Measurements from ENCODE around the gene NOC4L.

Gene NOC4L

DNA sequence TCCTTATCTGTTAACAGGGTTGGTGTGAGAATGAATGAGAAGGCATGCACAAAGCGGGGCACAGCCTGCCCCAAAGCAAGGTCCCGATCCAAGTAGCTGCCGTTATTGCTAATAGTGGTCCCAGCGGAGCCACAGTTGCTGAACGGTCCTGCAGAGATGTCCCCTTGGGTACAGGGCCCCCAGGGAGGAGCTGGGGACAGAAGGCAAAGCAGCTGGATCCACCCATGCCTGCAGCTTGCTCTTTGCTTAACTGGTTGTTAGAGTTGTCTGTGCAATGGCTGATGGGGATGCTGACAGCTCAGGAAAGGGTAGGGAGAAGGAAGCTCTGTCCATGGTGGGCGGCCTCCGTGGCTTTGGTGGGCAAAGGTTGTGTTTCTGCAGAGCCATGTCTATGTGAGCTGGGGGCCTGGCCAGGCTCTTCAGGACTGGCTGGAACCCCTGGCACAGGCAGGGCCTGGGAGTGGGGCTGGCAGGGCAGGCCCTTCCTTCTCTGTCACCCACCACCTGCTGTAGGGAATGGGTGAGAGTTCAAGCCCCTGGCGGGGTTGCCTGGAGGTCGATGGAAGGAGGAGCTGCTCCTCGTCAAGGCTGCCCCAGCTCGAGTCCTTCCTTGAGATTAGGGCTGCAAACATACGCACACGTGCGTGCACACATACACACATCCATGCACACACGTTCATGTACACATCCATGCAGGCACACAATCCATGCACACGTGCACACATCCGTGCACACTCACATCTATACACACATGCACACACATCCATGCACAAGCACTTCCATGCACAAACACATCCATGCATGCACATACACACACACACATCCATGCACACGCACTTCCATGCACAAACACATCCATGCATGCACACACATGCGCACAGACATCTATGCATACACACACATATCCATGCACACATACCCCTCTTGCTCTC lies 35.4 kb downstream of the NOC4L start:
- H3K4me1 ChIP-seq (ENCODE audit: control insufficient read depth, insufficient read depth, low read length): peaks cover 5% of the 10 kb centered on the region; the same call in 1 of the 2 replicates
- H3K27me3 ChIP-seq (ENCODE audit: control insufficient read depth, insufficient read depth, low read length): peaks cover 80% of the 10 kb centered on the region
- H3K27ac ChIP-seq (ENCODE audit: low read depth, low read length): no peak overlapping the region
- H3K9ac ChIP-seq (ENCODE audit: low read length): no peak overlapping the region
- no peaks in the 10 kb centered on the region for H3K36me3 ChIP-seq (ENCODE audit: control insufficient read depth, insufficient read depth, low read length)
- H3K9me3 ChIP-seq (ENCODE audit: control insufficient read depth, insufficient read depth, low read depth, low read length): no peaks in the 10 kb centered on the region
- H3K4me3 ChIP-seq (ENCODE audit: low read depth, low read length): no peak overlapping the region

DNA sequence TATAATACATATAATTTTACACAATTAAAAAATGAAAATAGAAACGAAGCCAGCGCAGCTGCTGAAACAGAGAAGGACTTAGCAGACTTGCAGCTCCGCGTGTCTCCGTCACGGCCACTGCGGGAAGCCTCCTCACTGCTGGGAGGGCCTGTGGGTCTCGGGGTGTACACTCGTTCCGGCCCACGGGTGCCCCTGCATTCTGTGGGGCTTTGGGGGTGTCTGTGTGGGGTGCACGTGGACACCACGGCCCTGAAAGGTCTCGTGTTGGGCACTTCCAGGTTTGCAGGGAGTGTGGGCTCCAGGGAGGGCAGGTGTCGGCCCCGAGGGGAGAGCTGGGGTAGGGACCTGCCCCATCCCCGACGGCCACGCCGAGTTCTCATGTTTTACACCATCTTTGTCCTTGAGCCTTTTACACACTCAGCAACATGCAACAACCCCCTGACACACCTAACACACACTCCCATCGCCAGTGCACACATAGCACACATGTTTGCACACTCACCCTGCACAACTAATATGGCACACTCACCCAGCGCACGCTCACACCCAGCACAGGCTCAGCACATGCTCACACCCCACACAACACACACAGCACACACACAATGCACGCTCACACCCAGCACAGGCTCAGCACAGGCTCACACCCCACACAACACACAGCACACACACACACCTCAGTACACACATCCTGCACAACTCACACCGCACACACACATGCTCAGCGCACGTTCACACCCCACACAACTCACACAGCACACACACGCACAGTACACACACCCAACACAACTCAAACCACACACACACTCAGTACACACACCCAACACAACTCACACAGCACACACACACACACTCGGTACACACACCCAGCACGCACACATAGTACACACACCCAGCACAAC lies 36.6 kb downstream of the NOC4L start:
- no peak overlapping the region for H3K9ac ChIP-seq (ENCODE audit: low read length)
- no peak overlapping the region for H3K4me3 ChIP-seq (ENCODE audit: low read depth, low read length)
- H3K36me3 ChIP-seq (ENCODE audit: control insufficient read depth, insufficient read depth, low read length): no peaks in the 10 kb centered on the region
- H3K27me3 ChIP-seq (ENCODE audit: control insufficient read depth, insufficient read depth, low read length): peaks cover 84% of the 10 kb centered on the region
- H3K4me1 ChIP-seq (ENCODE audit: control insufficient read depth, insufficient read depth, low read length): peaks cover 5% of the 10 kb centered on the region; the same call in 1 of the 2 replicates
- H3K9me3 ChIP-seq (ENCODE audit: control insufficient read depth, insufficient read depth, low read depth, low read length): no peaks in the 10 kb centered on the region
- no peak overlapping the region for H3K27ac ChIP-seq (ENCODE audit: low read depth, low read length)

DNA sequence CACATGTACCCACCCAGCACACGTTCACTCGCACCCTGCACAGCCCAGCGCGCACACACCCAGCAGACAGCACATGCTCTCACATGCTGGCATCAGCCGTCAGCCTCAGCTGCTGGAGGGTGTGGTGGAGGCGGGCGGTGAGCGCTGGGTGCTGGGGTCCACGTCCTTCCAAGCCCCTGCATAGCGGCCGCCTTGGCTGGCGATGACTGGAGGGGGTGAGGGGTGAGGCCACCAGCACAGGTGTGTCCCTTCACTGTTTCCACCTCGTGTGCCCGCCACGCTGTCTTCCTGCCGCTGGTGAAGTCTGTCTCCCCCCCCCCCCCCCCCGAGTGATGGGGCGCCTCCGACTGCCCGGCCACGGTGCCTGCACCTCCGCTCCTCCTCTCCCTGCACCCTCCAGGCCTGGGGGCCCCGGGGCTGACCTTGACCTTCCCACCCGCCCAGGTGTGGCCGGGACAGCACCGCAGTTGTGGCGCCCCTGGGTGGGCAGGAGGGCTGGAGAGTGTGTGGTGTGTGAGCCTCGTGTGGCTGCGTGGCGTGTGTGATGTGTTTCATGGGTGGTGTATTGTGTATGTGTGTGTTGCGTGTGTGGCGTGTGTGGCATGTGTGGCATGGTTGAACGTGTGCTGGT lies 37.4 kb downstream of the NOC4L start:
- H3K36me3 ChIP-seq (ENCODE audit: control insufficient read depth, insufficient read depth, low read length): no peaks in the 10 kb centered on the region
- H3K27ac ChIP-seq (ENCODE audit: low read depth, low read length): no peak overlapping the region
- H3K27me3 ChIP-seq (ENCODE audit: control insufficient read depth, insufficient read depth, low read length): peaks cover 91% of the 10 kb centered on the region
- peaks cover 5% of the 10 kb centered on the region; the same call in 1 of the 2 replicates for H3K4me1 ChIP-seq (ENCODE audit: control insufficient read depth, insufficient read depth, low read length)
- H3K9ac ChIP-seq (ENCODE audit: low read length): no peak overlapping the region
- H3K9me3 ChIP-seq (ENCODE audit: control insufficient read depth, insufficient read depth, low read depth, low read length): no peaks in the 10 kb centered on the region
- no peak overlapping the region for H3K4me3 ChIP-seq (ENCODE audit: low read depth, low read length)

DNA sequence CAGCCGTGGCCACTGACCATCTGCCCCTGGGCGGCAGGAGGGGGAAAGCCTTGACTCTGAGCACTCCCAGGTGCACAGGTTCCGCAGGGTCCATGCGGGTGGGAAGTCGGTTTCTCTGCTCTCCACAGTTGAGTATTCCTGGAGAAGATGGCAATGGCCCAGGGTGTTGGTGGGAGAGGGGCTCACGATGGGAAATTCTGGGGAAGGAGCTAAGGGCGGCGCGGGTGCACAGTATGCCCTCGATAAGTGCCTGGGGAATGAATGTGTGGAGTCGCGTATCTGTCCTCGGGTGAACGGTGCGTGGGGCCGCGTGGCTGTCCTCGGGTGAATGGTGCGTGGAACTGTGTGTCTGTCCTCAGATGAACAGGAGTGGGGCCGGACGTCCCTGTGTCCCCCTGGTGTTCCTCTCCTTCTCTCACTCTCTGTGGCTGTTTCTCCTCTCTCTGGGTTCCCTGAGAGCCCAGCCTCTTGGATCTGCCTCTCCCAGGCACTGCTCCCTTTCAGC lies 38.0 kb downstream of the NOC4L start:
- H3K9ac ChIP-seq (ENCODE audit: low read length): no peak overlapping the region
- peaks cover 5% of the 10 kb centered on the region; the same call in 1 of the 2 replicates for H3K4me1 ChIP-seq (ENCODE audit: control insufficient read depth, insufficient read depth, low read length)
- no peaks in the 10 kb centered on the region for H3K36me3 ChIP-seq (ENCODE audit: control insufficient read depth, insufficient read depth, low read length)

DNA sequence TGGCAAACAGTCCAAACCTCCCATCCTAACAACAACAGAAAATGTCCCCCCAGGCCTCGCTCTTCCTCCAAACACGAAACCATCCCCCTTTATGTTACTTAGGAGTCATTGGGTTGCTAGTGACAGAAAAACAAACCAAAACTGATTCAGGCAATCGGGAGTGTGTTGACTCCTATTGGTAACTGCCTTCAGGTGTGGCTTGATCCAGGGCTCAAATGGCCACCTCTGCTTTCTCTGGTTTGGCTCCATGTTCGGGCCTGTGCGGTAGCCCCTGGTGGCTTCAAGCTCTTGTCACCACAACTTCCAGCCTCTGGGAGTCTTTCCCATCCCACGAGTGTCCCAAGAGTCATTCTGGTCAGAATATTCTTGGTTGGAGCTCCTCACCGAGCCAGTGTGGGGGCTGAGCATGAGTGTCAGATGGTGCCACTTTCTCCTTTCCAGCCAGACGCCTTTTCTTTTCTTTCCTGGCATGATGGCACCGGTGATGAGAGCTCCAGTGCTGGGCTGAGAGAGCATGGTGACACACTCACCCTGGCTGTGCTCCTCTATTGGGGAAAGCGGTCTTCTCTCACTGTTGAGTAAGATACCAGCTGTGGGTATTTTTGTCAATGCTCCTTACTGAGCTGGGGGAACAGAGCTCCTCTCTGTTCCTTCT lies 38.6 kb downstream of the NOC4L start:
- H3K27me3 ChIP-seq (ENCODE audit: control insufficient read depth, insufficient read depth, low read length): peaks cover 95% of the 10 kb centered on the region
- no peaks in the 10 kb centered on the region for H3K36me3 ChIP-seq (ENCODE audit: control insufficient read depth, insufficient read depth, low read length)
- peaks cover 5% of the 10 kb centered on the region; the same call in 1 of the 2 replicates for H3K4me1 ChIP-seq (ENCODE audit: control insufficient read depth, insufficient read depth, low read length)
- H3K4me3 ChIP-seq (ENCODE audit: low read depth, low read length): no peak overlapping the region
- no peak overlapping the region for H3K9ac ChIP-seq (ENCODE audit: low read length)
- no peak overlapping the region for H3K27ac ChIP-seq (ENCODE audit: low read depth, low read length)
- no peaks in the 10 kb centered on the region for H3K9me3 ChIP-seq (ENCODE audit: control insufficient read depth, insufficient read depth, low read depth, low read length)

More for the DNA sequence above, 38.0 kb downstream of the NOC4L start:
- Histone ChIP-seq H3K9me3 (ENCODE audit: control insufficient read depth, insufficient read depth, low read depth, low read length) (no peaks in the 10 kb centered on the region), H3K27me3 (ENCODE audit: control insufficient read depth, insufficient read depth, low read length) (peaks cover 91% of the 10 kb centered on the region), H3K4me3 (ENCODE audit: low read depth, low read length) (no peak overlapping the region), H3K27ac (ENCODE audit: low read depth, low read length) (no peak overlapping the region)

DNA sequence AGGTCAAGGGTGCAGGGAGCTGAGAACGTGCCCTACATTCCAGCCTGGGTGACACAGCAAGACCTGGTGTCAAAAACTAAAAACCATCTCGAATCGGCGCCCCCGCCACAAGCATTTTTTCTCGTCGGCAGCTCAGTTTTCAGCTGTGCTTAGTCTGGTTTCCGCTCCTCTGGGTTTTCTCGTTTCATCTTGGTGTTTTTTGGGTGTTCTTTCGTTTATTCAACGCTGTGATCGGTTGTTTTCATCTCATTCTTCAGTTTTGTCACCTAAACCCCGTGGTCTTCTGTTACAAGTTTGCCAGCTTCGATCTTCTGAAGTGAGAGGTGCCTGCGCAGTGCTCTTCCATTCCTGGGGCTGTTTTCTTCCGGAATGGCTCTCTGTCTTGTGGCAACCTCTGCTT lies 41.4 kb downstream of the NOC4L start:
- H3K27ac ChIP-seq (ENCODE audit: low read depth, low read length): no peak overlapping the region
- H3K9me3 ChIP-seq (ENCODE audit: control insufficient read depth, insufficient read depth, low read depth, low read length): no peaks in the 10 kb centered on the region
- no peak overlapping the region for H3K4me3 ChIP-seq (ENCODE audit: low read depth, low read length)
- no peaks in the 10 kb centered on the region for H3K36me3 ChIP-seq (ENCODE audit: control insufficient read depth, insufficient read depth, low read length)
- no peak overlapping the region for H3K9ac ChIP-seq (ENCODE audit: low read length)
- peaks cover 9% of the 10 kb centered on the region; the same call in 1 of the 2 replicates for H3K4me1 ChIP-seq (ENCODE audit: control insufficient read depth, insufficient read depth, low read length)
- H3K27me3 ChIP-seq (ENCODE audit: control insufficient read depth, insufficient read depth, low read length): peaks cover 98% of the 10 kb centered on the region

DNA sequence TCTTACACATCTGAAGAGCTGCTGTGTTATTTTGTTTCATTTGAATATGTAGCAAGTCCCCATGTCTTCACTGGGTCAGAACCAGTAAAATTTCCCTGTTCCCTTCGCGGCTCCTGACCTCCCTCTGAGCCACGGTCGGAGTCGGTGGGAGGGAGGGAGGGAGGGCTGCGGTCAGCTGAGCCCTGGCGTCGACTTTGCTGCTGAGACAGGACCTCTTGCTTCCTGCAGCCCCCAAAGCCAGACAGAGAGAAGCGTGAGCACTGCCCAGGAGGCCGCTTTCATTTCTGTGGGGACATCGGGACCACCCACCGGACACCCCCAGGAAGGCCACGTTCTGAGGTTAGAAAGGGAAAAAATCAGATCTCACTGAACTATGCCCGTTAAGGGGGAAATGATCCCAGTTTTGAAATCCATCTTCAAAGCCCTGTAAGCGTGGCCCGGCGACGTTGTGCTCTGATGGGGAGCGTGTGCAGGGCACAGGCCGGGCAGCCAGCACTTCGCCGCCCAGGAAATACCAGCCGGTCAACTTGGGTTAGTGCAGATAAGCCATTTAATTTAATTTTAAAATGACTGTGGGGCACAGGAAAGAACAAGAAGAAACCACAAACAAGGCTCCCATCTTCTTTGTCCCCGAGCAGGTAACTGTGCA lies 42.1 kb downstream of the NOC4L start:
- Histone ChIP-seq H3K4me3 (ENCODE audit: low read depth, low read length) (no peak overlapping the region), H3K27me3 (ENCODE audit: control insufficient read depth, insufficient read depth, low read length) (peaks cover 98% of the 10 kb centered on the region), H3K4me1 (ENCODE audit: control insufficient read depth, insufficient read depth, low read length) (peaks cover 9% of the 10 kb centered on the region; the same call in 1 of the 2 replicates), H3K27ac (ENCODE audit: low read depth, low read length) (no peak overlapping the region), H3K9ac (ENCODE audit: low read length) (no peak overlapping the region), H3K36me3 (ENCODE audit: control insufficient read depth, insufficient read depth, low read length) (no peaks in the 10 kb centered on the region), H3K9me3 (ENCODE audit: control insufficient read depth, insufficient read depth, low read depth, low read length) (no peaks in the 10 kb centered on the region)

DNA sequence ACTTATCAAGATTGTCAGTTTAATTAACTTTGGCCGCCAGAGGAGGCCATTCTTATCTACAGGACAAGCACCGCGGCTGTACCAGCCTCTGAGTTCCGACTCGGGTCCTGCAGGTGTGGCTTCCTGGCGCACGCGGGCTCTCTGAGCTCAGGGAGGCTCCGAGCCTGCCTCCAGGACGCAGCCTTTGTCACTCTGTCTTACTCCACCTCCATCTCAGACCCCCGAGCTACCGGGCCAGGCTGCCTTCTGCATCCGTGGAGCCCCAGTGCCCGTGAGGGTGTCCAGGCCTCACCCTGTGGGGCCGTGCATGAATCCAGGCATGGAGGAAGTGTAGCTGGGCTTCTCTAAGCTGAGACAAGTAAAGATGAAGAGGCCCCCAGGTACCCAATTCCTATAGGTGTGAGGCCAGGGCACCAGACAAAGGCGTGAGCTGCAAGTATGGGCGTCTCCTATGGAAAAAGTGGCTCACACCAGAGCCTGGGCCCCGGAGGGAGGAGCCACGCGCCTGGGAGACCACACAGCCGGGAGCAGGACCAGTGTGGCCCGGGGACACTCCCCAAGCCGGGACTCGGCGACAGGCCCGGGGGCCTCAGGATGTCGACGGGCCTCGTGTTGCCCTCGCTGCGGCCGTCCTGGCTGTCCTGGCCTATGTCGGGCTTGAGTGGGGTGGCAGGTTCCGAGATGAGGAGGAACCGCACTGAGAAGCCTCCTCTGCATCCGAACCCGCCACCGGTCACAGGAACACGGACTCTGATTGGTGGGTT lies 42.8 kb downstream of the NOC4L start:
- Histone ChIP-seq H3K9me3 (ENCODE audit: control insufficient read depth, insufficient read depth, low read depth, low read length) (no peaks in the 10 kb centered on the region), H3K27ac (ENCODE audit: low read depth, low read length) (no peak overlapping the region), H3K27me3 (ENCODE audit: control insufficient read depth, insufficient read depth, low read length) (peaks cover 100% of the 10 kb centered on the region), H3K9ac (ENCODE audit: low read length) (no peak overlapping the region), H3K4me1 (ENCODE audit: control insufficient read depth, insufficient read depth, low read length) (peaks cover 9% of the 10 kb centered on the region; the same call in 1 of the 2 replicates), H3K36me3 (ENCODE audit: control insufficient read depth, insufficient read depth, low read length) (no peaks in the 10 kb centered on the region), H3K4me3 (ENCODE audit: low read depth, low read length) (no peak overlapping the region)

DNA sequence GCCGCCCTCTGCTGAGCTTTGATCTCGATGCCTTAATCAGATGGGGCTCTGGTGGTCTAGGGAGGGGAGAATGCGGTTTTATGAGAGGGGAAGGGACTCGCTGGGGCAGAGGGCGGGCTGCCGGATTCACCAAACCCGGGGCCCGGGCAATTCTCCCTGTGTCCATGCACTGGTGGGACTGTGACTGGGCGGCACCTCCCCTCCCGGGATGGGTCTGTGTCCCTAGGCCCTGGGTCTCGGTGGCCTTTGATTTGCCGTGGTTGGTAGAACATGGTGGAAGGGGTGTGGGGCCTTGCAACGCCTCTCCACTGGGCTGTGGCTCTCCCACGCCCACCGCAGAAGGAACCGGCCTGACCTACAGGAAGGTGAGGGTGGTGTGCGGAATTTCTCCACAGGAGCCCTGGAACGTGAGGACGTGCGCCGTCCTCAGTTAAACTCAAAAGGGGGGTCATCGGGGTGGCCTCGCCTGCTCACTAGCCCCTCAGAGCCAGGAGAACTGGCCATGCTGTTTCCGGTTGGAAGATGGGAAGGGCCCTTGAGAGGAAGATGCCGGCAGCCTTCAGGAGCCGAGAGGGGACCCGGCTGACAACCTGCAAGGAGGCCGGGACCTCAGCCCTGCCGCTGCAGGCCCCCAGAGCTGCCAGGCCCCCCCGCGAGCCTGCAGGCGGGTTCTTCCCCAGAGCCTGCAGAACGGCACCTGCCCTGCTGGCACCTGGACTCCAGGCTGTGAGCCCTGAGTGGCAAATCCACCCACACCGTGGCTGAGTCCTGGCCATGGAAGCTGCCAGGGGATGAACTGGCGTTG lies 43.6 kb downstream of the NOC4L start:
- Histone ChIP-seq H3K36me3 (ENCODE audit: control insufficient read depth, insufficient read depth, low read length) (no peaks in the 10 kb centered on the region), H3K27me3 (ENCODE audit: control insufficient read depth, insufficient read depth, low read length) (peaks cover 100% of the 10 kb centered on the region), H3K4me1 (ENCODE audit: control insufficient read depth, insufficient read depth, low read length) (peaks cover 9% of the 10 kb centered on the region; the same call in 1 of the 2 replicates), H3K4me3 (ENCODE audit: low read depth, low read length) (no peak overlapping the region), H3K9ac (ENCODE audit: low read length) (no peak overlapping the region), H3K9me3 (ENCODE audit: control insufficient read depth, insufficient read depth, low read depth, low read length) (peaks cover 2% of the 10 kb centered on the region; the same call in 1 of the 2 replicates), H3K27ac (ENCODE audit: low read depth, low read length) (no peak overlapping the region)

All from HUES6 (cell line).